ENCODE results near the gene BCR. TPM values are rescaled to one million over a fixed set of nuclear protein-coding genes. Genes with fewer than 3 reads are reported as not detected.

Gene BCR
- total and polyA plus RNA-seq, 2 of the 13 experiments (the other 11 are each of a cell fraction or from before 2014, with no cell fraction given): 19.9 to 33.6 TPM

- TF ChIP-seq KDM2A (CRISPR knock-in tag; IDR thresholded peaks at IDR 0.05; ENCODE audit: borderline replicate concordance, low read depth): peak; percentile 46; the same call in 1 of the 2 replicates
- no peak for TF ChIP-seq KDM6A (CRISPR knock-in tag; IDR thresholded peaks at IDR 0.05; ENCODE audit: low read depth)
- peak; percentile 51; the same call in 1 of the 2 replicates for TF ChIP-seq TBX2 (CRISPR knock-in tag; IDR thresholded peaks at IDR 0.05; ENCODE audit: borderline replicate concordance)
- TF ChIP-seq SMAD3 (CRISPR knock-in tag; IDR thresholded peaks at IDR 0.05): no peak
- TF ChIP-seq GTF3A (CRISPR knock-in tag; conservative IDR thresholded peaks at IDR 0.05): no peak
- no peak for TF ChIP-seq NR2F6 (IDR thresholded peaks at IDR 0.05)
- TF ChIP-seq NR2F6 (CRISPR knock-in tag; IDR thresholded peaks at IDR 0.05): no peak
- no peak for TF ChIP-seq LCORL (IDR thresholded peaks at IDR 0.05)
- 0 out of 2 replicates have a peak, but pooled peaks have one; percentile 31 for TF ChIP-seq LCORL (CRISPR knock-in tag; IDR thresholded peaks at IDR 0.05)
- peak; percentile 50 for TF ChIP-seq YY1 (IDR thresholded peaks at IDR 0.05; ENCODE audit: insufficient read depth, insufficient replicate concordance, low read depth, low read length)
- TF ChIP-seq FUBP1 (CRISPR knock-in tag; IDR thresholded peaks at IDR 0.05; ENCODE audit: borderline replicate concordance): 0 out of 2 replicates have a peak, but pooled peaks have one; percentile 30
- TF ChIP-seq, protein P1, sequence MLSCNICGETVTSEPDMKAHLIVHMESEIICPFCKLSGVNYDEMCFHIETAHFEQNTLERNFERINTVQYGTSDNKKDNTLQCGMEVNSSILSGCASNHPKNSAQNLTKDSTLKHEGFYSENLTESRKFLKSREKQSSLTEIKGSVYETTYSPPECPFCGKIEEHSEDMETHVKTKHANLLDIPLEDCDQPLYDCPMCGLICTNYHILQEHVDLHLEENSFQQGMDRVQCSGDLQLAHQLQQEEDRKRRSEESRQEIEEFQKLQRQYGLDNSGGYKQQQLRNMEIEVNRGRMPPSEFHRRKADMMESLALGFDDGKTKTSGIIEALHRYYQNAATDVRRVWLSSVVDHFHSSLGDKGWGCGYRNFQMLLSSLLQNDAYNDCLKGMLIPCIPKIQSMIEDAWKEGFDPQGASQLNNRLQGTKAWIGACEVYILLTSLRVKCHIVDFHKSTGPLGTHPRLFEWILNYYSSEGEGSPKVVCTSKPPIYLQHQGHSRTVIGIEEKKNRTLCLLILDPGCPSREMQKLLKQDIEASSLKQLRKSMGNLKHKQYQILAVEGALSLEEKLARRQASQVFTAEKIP (CRISPR knock-in tag; IDR thresholded peaks at IDR 0.05; ENCODE audit: borderline replicate concordance): no peak
- TF ChIP-seq KLF12 (CRISPR knock-in tag; IDR thresholded peaks at IDR 0.05; ENCODE audit: borderline replicate concordance): no peak
- TF ChIP-seq ZBTB37 (CRISPR knock-in tag; IDR thresholded peaks at IDR 0.05): peak; percentile 80; the same call in 1 of the 2 replicates
- peak in 1 of 2 experiments; percentile 51; a peak in 2 of 4 replicates for TF ChIP-seq HMGXB4 (CRISPR knock-in tag; IDR thresholded peaks at IDR 0.05; ENCODE audit: borderline replicate concordance in 1 of 2, low read depth in 1 of 2)
- TF ChIP-seq ZNF891 (CRISPR knock-in tag; IDR thresholded peaks at IDR 0.05): 0 out of 2 replicates have a peak, but pooled peaks have one; percentile 51
Observed at GRCh38 chr22:23178512-23179254, 1.6 kb upstream of the BCR start (continued).
